ENCODE data around the gene SNRPD3. TPM values are rescaled to one million over a fixed set of nuclear protein-coding genes. Genes with fewer than 3 reads are reported as not detected.

Gene SNRPD3
- total RNA-seq, 6 experiments from 2014 or later = 98.9 to 108 (median 104) TPM

DNA sequence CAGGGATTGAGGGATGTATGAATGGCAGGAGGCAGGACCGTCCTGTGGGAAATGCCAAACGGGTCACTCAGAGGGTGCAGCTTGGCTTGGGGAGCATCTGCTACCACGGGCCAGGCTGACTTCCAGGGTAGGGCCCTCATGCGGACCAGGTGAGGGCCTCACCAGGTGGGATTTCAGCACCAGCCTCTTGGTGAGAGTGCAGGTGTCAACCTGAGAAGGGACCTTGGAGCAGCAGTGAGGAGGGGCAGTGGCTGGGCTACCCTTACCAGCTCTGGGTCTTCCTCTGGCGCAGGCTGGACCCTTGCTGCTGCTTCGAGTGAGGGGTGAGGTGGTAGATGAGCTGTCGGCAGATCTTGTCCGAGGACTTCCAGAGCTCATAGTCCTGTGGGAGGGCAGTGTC lies 32.1 kb downstream of the SNRPD3 start:
- H3K27ac Mint-ChIP-seq = no peak overlapping the region
- H3K4me3 Mint-ChIP-seq = no peak overlapping the region
- no peaks in the 10 kb centered on the region for H3K9me3 Mint-ChIP-seq
- H3K27me3 Mint-ChIP-seq (ENCODE audit: insufficient read depth) = peaks cover 3% of the 10 kb centered on the region
- no peaks in the 10 kb centered on the region for H3K36me3 Mint-ChIP-seq (ENCODE audit: low read depth)
- no peaks in the 10 kb centered on the region; the same call in 1 of the 2 replicates for H3K4me1 Mint-ChIP-seq (ENCODE audit: low read depth)
- DNase-seq = no peak
- TF ChIP-seq, protein P1, sequence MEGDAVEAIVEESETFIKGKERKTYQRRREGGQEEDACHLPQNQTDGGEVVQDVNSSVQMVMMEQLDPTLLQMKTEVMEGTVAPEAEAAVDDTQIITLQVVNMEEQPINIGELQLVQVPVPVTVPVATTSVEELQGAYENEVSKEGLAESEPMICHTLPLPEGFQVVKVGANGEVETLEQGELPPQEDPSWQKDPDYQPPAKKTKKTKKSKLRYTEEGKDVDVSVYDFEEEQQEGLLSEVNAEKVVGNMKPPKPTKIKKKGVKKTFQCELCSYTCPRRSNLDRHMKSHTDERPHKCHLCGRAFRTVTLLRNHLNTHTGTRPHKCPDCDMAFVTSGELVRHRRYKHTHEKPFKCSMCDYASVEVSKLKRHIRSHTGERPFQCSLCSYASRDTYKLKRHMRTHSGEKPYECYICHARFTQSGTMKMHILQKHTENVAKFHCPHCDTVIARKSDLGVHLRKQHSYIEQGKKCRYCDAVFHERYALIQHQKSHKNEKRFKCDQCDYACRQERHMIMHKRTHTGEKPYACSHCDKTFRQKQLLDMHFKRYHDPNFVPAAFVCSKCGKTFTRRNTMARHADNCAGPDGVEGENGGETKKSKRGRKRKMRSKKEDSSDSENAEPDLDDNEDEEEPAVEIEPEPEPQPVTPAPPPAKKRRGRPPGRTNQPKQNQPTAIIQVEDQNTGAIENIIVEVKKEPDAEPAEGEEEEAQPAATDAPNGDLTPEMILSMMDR (IDR thresholded peaks at IDR 0.05) = no peak

DNA sequence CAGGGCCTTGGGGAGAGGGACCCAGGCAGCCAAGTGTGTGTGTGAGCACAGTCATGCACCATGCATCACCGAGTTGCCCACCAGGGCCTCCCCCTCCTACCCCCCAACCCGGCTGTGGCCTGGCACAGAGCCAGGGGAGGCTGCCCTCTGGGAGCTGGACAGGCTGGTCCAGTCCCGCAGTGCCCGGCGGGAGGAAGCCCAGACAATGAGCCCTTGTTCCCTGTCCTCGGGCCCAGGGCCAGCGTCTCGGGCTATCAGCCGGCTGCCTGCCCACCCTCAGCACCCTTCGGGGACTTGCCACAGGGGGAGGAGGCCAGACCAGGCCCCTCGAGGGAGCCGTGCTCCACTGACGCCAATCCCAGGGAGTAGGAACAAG lies 32.6 kb downstream of the SNRPD3 start:
- Mint-ChIP-seq H3K36me3 (ENCODE audit: low read depth) (no peaks in the 10 kb centered on the region), H3K27ac (no peak overlapping the region), H3K27me3 (ENCODE audit: insufficient read depth) (peaks cover 3% of the 10 kb centered on the region), H3K4me3 (no peak overlapping the region), H3K4me1 (ENCODE audit: low read depth) (no peaks in the 10 kb centered on the region; the same call in 1 of the 2 replicates), H3K9me3 (no peaks in the 10 kb centered on the region)
- TF ChIP-seq, protein P1 (IDR thresholded peaks at IDR 0.05) = no peak
- DNase-seq = no peak

DNA sequence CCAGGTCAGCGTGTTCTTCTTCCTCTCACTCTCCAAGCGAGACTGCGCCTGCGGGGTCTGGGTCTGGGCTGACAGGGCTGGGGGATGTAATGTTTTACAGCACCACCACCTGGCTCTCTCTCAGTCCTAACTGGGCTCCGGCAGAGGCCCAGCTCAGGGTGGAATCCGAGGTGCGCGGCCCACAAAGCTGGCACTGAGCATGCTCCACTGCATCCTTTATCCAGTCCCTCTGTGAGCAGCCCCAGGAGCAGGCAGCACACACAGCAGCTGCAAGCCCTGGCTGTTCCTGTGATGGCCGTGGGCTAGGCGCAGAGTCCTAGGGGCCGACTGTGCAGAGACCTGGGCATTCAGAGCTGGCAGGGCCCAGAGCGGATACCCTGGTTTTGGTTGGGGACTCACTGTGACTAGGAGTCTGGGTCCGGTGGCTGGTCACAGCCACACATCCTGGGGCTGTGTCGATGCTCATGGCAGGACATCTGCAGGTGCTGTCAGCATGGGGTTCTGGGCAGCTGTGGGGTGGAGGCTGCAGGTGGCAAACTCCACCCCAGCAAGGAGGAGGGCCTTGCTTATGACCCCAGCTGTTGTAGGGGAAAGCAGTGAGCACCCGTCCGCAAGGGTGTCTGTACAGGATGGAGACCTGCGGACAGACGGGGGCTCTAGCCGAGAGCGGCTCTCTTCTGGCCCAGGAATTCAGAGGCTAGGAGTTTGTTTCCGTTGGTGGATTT lies 33.1 kb downstream of the SNRPD3 start:
- Mint-ChIP-seq H3K36me3 (ENCODE audit: low read depth) (no peaks in the 10 kb centered on the region), H3K27ac (no peak overlapping the region), H3K27me3 (ENCODE audit: insufficient read depth) (peaks cover 3% of the 10 kb centered on the region), H3K4me1 (ENCODE audit: low read depth) (no peaks in the 10 kb centered on the region; the same call in 1 of the 2 replicates), H3K9me3 (no peaks in the 10 kb centered on the region), H3K4me3 (no peak overlapping the region)
- TF ChIP-seq, protein P1 (IDR thresholded peaks at IDR 0.05) = no peak
- no peak for DNase-seq

DNA sequence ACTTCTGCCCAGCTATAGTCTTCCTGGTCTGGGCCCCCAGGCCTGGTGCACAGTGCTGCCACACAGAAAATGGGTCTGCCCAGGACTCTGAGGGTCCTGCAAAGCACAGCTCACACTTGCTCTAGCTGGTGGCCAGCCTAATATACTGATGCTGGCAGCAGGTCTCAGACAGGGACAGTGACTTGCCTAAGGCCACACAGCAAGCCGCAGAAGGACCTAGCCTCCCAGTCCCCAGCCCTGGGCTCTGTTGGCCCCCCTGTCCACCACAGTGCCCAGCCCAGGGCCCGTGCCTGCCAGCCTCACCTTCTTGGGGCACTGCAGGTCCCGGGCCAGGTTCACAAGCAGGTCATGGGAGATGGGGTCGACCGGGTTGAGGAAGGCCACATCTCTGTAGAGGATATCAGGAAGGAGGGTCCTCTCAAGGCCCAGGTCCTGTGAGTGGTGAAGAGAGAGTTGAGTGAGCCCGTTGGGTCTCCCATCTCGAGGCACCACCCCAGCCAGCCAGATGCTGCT lies 33.8 kb downstream of the SNRPD3 start:
- Mint-ChIP-seq H3K9me3 (no peaks in the 10 kb centered on the region), H3K4me3 (no peak overlapping the region), H3K27ac (no peak overlapping the region), H3K36me3 (ENCODE audit: low read depth) (no peaks in the 10 kb centered on the region), H3K27me3 (ENCODE audit: insufficient read depth) (peaks cover 3% of the 10 kb centered on the region), H3K4me1 (ENCODE audit: low read depth) (no peaks in the 10 kb centered on the region)
- TF ChIP-seq, protein P1 (IDR thresholded peaks at IDR 0.05) = no peak
- DNase-seq = no peak

DNA sequence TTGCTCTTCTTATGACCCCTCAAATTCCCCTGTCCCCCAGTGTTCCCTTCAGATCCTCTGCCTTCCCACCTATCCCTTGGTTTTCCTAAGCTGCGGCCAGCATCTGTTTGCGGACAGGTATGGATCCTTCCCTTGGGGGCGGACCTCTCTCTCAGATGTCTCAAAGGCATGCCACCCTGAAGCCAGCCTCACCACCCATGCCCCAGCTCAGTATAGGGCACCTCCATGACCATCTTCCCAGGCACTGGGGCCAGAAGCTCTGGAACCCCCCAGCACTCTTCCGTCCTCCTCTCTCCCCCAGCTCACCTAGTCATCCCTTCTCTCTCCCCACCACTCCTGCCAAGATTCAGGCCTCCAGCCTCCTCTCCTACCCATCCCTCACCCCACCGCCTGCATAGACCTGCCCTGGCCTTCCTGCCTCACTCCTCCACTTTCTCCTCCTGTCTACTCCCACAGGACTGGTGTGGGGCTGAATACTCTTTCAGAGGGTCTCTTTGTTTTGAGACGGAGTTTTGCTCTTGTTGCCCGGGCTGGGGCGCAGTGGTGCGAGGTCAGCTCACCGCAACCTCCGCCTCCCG lies 34.9 kb downstream of the SNRPD3 start:
- no peak for DNase-seq
- H3K4me1 Mint-ChIP-seq (ENCODE audit: low read depth) = no peaks in the 10 kb centered on the region
- no peak overlapping the region for H3K4me3 Mint-ChIP-seq
- no peaks in the 10 kb centered on the region for H3K36me3 Mint-ChIP-seq (ENCODE audit: low read depth)
- TF ChIP-seq, protein P1 (IDR thresholded peaks at IDR 0.05) = no peak
- H3K27ac Mint-ChIP-seq = no peak overlapping the region
- peaks cover 3% of the 10 kb centered on the region for H3K27me3 Mint-ChIP-seq (ENCODE audit: insufficient read depth)
- H3K9me3 Mint-ChIP-seq = no peaks in the 10 kb centered on the region

Measured in HFFc6 (cell line).